Peyer's patch (tissue), 4 donors: ENCODE measurements around the gene FNDC11.
"Not testable (repeated sequence)": the region's sequence is repeated elsewhere in the genome, so short reads cannot be mapped to it uniquely, and the experiment has no call there.

Source experiments
- CTCF ChIP-seq, 6 experiments: fragments of 450-650 bp in 4 of 6; fragments of 200-600 bp in 2 of 6; sonication (generic) in 1 of 6; IDR thresholded peaks; one replicate each; pipeline ENCODE4 v1.5.1; 2017 to 2019; ENCODE audit warnings: antibody characterized with exemption in 6 of 6, mild to moderate bottlenecking in 3 of 6, moderate library complexity in 1 of 6
- POLR2A ChIP-seq, 2 donors: fragments of 450-650 bp; IDR thresholded peaks; one replicate each; pipeline ENCODE4 v1.5.1; 2017; ENCODE audit warnings: antibody characterized with exemption in 2 of 2, mild to moderate bottlenecking in 2 of 2, moderate library complexity in 2 of 2

DNA sequence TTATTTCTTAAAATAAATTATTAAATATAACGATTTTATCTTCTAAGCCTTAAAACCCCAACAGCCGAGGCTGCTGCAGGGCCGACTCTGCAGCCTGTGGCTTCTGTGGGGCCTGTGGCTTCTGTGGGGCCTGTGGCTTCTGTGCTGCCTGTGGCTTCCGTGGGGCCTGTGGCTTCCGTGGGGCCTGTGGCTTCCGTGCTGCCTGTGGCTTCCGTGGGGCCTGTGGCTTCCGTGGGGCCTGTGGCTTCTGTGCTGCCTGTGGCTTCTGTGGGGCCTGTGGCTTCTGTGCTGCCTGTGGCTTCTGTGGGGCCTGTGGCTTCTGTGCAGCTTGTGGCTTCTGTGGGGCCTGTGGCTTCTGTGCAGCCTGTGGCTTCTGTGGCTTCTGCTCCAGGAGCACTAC, 47.7 kb downstream of the FNDC11 start:
- TF ChIP-seq CTCF, POLR2A (IDR thresholded peaks at IDR 0.05): not testable (repeated sequence)
